NCI-H2107 treated with DMSO at 0.1 percent for 48 hours (cell line): ENCODE data around the gene NEGR1.

ENCODE experiments used
- DNase-seq: peaks from one replicate; lab custom pipeline; 2025; ENCODE audit not compliant: unreplicated experiment; lab: John Stamatoyannopoulos, UW

NEGR1 gene

DNA sequence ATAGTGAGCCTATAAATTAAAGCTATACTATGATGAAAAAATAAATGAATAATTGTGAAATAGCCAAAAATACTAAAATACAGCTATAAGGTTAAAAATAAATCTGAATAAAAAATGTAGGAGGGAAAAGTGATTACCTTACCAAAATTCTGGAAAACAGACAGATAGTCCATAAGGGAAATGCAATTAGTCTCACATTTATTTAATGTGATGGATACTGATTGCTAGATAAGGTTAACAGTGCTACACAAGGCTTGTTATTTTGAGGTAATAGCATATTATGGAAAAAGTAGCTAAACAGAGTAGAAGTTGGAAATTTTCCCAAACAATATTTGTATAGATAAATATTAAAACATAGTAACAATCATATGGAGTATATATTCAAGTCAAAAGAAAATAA, 413.0 kb downstream of the NEGR1 start:
- DNase-seq: no peak

DNA sequence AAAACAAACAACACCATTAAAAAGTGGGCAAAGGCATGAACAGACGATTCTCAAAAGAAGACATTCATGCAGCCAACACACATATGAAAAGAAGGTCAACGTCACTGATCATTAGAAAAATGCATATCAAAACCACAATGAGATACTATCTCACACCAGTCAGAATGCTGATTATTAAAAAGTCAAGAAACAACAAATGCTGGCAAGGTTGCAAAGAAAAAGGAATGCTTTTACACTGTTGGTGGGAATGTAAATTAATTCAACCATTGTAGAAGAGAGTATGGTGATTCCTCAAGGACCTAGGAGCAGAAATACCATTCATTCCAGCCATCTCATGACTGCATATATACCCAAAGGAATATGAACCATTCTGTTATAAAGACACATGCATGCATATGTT, 419.6 kb downstream of the NEGR1 start:
- DNase-seq: no peak

DNA sequence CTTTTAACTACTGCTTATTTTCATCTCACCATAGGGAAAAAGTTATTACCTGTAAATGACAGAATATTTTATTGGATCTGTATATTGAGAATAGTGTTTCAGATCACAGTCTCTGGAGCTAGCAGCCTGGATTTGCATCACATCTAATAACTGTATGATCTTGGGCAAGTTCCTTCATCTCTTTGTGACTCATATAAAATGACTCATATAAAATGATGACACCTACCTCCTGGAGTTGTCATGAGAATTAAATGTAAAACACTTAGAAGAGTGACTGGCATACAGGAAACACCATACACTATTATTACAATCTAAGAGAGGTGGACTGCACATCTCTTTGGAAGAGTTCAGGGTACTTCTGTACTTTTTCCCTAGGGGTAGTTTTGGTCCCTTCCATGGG, 421.3 kb downstream of the NEGR1 start:
- no peak for DNase-seq

DNA sequence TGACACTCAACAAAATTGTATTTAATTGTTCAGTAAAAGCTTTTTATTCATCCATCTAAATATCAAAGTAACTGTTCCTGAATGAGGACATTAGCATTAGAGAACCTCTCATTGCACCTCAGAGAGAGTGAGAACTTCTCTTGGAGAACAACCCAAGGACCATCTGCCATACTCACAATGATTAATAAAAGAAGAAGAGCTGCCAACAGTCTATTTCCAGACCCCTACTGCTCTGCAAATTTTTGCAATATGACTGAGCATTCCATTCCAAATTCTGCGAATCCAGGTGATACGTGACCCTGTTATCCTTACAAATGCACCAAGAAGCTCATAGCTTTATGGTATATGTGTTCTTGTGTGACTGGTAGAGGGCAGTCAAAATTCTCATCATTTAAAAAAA, 422.5 kb downstream of the NEGR1 start:
- no peak for DNase-seq

DNA sequence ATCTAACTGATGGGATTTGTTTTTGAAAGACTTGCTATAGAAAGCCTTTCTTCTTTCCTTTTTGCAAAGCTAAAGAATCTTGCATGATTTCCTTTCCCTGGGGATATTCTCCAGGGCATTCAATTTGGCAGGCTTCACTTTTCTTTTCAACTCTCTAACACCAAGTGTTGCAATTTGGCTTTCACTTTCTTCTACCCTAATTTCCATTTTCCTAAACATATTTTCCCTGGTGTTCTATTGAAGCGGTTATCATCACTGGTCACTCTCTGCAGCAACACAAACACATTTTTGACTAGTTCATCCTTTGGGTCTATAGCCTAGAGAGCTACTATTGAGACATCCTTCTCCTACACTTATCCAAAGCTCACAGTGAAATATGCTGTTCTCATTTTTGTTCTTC, 424.5 kb downstream of the NEGR1 start:
- DNase-seq: no peak

DNA sequence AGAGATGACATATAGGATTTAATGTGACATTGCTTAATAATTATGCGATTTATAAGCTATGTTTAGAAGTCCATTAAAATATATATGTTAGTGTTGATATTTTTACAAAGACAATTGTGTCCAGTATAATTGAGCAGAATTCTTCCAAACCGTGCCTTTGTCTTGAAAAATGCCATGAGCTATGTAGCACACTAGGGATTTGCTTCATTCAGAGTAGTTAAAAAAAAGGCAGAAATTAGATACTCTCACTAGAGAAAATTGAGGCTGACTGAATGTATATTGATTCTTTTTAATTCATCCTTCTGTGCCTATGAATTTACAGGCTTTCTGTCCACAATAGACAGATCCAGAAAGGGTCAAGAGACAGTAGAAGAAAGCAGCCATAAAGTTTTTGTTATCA, 429.0 kb downstream of the NEGR1 start:
- DNase-seq: no peak

DNA sequence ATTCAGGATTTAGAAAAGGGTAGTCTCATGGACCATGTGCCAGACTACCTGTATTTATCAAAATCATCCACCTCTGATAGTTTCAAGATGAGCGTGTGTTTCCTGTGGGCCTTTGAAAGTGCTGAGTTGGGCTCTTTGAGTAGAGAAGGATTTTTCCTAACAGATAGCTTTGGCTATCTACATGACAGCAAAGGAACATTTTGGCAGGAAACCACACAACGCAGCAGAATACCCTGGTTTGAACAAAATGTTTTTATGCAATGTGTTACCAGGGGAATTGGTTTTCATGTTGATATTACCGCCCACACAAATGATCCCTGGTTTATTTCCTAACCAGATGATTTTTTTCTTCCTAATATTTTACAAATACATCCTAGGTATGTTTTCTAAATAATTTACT, 431.4 kb downstream of the NEGR1 start:
- DNase-seq: no peak

DNA sequence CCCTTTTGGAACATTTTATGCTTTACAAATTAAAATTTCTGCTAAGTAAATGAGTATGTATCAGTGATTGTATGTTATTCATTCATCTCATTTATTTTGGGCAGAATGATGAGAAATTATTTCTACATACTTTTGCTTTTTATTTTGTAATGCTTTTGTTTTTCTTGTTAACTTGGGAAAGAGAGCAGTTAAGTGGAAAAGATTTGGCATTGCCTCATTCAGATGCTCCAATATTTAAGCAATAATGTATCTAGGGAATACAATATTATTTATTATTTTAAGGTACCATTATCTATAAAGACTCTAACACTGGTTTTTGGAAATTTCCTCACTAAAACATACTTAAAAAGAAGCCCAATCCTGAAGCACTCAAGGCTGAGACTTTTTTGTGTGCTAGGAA, 431.8 kb downstream of the NEGR1 start:
- no peak for DNase-seq

DNA sequence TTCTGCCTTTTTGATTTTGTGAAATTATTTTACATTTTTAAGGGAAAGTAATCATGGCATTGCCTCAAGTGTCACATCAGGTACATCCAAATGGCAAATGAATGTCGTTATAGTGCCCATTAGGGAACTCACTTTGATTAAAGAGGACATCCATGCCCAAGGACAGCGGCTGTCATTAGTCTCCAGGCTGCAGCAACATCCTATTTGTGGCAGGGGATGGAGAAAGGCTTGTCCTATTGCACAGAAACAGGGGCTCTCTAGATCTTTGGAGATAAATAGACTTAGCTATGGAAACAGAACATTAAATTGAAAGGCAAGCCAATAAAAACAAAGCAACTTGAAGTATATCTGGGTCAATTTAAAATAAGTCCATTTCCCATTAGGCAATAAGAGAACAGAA, 439.3 kb downstream of the NEGR1 start:
- no peak for DNase-seq

DNA sequence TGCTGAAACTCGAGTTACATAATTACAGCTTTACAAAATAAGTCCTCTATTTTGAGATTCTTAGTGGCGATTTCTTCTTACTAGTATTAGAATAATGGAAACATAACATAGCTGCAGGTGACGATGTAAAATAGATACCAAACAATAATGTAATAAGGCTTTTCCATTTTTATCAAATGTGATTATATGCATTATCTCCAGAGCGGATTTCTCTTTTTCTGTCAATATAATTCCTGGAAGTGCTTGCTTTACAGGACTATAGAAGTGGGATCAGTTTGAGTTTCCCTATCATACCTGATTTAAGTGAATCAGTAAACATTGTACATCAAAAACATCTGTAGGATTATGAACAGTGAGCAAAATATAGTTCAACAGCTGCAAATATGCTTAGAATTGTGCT, 442.5 kb downstream of the NEGR1 start:
- DNase-seq: no peak

DNA sequence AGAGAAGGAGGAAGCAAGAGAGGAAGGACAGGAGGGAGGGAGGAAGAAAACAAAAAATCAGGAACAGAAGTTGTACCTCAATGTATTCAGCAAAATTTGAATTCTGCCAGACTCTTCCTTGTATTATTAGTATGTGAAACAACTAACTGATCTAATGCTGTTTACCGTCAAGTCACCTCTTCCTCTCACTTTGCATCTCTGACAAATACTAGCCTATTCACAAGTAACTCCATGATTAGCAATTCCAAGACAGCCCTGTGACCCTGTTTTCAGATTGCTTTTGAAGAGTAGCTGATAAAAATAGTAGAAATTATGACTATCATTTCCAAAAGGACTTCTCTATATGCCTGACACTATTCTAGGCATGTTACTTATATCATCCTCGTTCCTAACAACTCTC, 445.4 kb downstream of the NEGR1 start:
- no peak for DNase-seq

DNA sequence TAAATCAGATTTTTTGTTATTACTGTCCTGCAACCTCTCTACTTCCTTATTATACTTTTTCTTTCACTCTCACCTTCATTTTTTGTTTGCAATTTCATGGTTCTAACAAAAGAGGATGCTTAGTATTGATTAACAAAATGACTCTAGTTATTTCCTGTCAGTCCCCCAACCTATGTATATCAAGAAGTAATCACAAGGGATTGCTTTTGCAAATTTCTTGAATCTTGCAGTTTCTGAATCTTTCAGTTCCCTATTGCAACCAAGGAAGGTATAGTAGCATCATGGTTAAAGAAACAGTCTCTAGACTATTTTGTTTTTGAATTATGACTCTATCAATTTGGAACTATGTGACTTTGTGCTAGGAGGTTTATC, 446.9 kb downstream of the NEGR1 start:
- no peak for DNase-seq

DNA sequence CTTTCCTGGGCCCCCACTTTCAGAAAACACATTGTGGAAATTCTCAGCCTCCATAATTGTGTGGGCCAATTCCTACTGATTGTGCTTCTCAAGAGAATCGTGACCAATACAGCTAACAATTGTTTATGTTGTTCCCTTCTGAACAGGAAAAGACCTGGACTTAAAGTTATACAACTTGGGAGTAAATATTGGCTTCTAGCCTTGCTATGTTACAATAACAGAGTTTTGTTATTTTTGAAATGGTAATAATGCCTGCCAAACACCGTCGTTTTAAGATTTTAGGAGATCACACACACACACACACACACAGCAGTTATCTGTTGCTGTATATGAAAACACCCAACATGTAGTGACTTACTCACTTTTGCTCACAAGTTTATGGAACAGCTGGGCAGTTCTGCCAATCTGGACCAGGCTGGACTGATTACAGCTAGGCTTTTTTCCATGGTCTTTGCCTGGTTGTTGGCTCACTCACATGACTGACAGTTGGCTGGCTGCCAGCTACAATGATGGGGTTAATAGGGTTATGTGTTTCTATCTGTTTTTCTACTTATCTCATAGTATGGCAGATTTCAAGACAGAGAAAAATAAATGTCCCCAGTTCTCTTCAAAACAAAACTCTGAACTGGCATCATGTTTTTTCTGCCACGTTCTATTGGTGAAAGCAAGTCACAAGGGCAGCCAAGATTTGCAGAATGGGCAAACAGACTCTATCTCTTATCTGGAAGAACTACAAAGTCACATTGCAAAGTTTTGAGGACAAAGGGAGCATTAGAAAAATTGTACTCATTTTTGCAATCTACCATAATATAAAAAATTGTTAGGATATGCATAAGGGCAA, 447.5 kb downstream of the NEGR1 start:
- DNase-seq: no peak

DNA sequence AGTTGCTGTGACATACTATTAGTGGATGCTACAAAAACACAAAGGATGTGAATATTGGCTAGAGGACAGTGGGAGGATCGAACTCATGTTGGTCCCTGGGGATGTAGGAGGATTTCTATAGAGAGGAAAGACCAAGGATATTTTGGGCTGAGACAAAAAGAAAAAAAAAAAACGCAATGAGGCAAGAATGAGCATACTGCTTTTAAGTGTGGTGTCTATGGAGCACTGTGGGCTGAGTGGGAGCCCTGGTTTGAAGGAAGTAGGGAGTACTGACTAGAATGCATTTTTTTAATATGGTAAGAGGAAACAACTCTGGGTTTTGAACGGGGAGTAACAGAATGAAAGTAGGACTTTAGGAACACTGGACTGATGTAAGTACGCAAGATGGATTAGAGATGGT, 450.7 kb downstream of the NEGR1 start:
- no peak for DNase-seq

DNA sequence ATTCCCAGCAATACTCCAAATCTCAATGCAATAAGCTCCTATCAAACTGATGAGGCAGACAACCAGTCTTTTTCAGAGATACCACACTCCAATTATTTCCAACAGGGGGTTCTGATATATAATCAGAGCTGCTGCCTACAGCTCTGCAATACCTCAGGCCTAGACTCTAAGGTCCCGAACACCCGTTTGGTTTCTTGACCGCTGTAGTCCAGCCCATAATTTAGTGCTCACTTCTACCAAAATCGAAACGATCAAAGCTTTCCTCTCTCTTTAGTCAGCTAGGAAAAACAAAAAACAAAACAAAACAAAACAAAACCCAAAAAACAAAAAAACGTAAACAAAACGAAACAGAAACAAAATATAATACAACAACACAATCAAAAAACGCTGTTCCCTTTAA, 453.0 kb downstream of the NEGR1 start:
- no peak for DNase-seq

DNA sequence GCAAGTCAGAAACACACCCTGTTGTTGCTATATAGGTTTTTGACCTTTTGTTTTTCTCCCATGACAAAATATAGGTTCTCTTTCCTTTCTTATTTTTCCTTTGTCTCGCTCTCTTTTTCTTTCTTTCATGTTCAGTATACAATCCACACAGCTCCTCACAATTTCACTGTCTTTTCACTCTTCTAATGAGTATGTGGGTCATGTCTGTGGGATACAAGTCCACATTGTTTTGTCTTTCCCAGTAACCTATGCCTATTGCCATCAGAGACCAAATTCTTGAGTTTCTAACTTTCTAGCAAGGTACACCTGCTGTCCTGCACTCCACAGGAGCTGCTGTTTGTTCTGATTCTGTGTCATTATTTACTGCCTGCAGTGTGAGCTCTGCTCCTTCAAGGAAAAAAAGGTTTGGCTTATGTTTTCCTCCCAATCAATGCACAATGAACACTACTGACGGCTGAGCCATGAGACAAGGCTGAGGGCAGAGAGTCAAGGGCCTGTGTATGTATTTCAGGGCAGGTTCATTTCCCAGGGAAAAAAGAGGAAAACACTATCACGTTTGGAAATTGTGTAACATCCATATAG, 453.8 kb downstream of the NEGR1 start:
- no peak for DNase-seq

DNA sequence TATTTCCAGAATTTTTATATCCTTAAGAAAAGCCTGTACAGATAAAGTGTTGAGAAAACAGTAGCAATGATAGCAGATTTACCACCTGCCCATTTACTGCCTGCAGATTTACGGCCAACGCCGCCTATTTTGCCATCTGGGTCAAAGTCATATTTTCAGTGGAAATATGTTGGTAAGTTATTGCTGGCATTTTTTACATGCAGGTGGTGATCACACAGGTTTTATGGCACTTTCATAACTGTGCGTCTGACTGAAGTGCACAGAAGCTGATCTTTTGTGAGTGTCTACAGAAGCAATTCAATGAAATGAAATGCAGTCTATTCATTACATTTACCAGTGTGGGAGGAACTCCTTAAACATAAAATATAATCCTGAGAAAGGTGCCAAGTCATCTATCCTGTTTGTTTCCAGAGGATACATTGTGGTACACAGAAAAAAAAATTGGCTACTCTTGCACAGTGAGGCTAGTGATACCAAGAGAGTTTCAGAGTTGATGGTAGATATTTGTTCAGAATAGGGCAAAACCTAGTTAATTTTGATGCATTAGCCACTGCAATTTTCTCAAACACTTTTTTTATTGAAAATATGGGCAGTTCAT, 458.5 kb downstream of the NEGR1 start:
- no peak for DNase-seq

DNA sequence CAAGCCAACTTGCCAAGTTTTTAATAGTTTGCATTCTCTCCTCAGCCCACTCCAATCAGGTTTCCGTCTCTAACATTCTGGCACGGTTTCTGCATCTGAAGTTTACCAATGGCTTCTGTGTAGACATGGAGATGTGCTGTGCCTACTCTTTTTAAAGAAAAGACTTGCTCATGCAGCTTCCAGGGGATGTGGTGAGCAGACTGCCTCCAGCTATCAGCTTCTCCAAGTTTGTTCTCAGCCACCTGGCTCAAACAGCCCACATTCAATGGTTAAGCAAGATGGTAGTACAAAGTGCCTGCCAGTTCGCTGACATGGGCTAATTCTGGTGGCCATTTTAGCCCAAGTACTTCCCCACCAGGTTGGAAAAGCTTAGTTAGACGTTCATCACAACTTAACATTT, 465.3 kb downstream of the NEGR1 start:
- no peak for DNase-seq

DNA sequence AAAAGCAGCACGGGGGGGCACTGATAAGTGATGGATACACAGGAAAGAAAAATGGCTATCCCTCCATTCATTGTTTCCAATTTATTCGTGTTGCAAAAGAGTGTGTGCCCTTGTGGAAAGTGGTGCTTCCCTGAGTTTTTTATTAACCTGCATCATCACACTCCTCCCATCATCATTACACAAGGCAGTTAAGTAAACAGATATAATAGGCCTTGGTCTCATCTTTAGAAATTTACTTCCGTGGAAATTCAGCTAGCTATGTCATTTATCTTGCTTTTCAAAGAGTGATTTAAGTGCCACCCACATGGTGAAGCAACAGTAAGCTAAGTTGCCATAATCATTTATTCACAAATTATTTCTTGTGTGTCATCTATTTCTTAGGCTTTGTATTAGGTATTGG, 473.3 kb downstream of the NEGR1 start:
- no peak for DNase-seq

DNA sequence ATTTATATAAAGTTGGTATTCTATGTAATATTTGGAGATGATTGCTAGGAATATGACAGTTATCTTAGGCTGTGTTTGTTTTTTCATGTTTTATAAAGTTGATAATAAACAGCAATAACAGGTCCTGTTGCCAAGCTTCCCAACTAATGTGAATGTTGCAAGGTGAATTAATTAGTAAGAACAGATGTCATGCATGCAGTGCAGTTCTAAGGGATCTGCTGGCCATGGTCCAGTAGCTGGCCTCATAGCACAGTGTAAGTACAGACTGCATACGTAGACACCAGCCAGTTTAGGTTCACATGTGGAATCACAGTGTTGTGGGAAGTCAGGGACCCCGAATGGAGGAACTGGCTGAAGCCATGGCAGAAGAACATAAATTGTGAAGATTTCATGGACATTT, 478.2 kb downstream of the NEGR1 start:
- no peak for DNase-seq

DNA sequence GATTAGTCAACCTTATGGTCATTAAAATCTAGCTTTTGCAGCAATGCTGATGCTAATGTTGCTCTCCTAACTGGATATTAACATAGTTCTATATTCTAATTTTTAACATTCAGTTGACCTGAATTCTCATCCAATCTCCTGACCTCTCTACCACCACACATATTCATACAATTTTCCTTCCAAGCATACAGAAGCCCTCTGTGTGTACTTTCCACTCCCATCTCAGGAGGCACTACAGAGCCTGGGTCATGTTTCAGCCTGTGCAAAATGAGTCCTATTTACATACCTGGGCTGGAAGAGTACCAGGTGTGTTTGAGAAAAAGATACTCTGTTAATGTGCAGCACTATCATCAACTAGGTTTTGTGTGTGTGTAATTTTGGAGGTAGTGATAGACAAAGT, 486.3 kb downstream of the NEGR1 start:
- DNase-seq: peak; percentile 20

DNA sequence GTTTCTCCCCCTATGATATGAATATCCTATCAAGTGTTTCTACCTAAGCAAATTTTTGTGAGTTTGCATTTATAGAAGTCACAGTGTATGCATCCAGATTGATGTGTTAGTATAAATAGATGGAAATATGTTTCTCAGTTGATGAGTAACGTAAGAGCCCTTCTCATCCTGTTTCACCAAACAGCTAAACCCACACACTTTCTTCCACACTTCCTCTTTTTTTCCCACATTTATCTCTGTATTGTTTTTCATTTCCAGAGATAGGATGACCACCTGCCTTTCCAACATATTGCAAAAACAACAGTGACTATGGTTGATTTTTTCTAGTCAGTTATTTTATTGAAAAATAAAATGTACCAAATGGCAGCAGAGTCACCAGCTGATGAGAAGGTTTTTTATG, 490.1 kb downstream of the NEGR1 start:
- DNase-seq: no peak

DNA sequence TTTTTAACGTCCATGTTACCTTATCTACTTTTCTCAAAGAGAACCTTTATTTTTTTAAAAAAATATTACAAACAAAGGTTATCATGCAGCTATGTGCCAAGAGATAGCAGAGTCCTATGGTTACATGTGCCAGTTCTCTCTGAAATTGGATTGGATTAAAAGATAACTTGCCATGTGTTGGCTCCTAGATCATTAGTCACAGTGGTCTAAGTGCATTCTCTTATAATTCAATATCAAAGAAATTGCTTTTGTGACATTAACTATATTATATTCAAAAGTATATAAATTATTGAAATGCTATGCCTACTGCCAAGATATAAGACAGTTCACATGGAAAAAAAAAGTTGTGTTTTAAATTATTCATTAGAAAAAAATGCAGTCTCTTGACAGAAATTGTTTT, 494.2 kb downstream of the NEGR1 start:
- no peak for DNase-seq
